ENCODE data around the gene P2RX3.

The P2RX3 gene

DNA sequence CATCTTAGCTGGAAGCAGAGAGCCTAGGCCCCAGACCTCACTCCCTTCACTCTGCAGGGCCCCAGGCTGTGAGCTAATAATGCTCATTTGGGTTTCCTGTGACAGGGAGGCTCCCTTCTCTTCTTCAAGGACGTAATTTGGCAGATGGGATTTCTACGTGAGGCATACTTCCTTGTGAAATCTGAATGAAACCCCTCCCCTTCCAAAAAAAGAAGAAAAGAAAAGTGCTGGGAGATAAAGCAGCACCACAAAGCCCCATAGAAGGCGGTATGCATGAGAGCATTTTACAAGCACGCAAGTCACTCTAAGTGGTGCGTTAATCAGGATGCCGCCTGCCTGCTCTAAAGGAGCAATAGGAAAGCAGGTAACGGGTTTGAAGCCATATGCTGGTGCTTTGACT lies 5.7 kb downstream of the P2RX3 start:
- TF ChIP-seq GATA2 (IDR thresholded peaks at IDR 0.05; ENCODE audit: low read depth, low read length), result no peak
- no peak for TF ChIP-seq GATA3 (IDR thresholded peaks at IDR 0.05; ENCODE audit: low read depth, low read length)

GRCh38 chr11:57344826-57345225 lies 6.7 kb downstream of the P2RX3 start:
- no peak for TF ChIP-seq GATA2 (IDR thresholded peaks at IDR 0.05; ENCODE audit: low read depth, low read length)
- TF ChIP-seq GATA3 (IDR thresholded peaks at IDR 0.05; ENCODE audit: low read depth, low read length), result no peak

DNA sequence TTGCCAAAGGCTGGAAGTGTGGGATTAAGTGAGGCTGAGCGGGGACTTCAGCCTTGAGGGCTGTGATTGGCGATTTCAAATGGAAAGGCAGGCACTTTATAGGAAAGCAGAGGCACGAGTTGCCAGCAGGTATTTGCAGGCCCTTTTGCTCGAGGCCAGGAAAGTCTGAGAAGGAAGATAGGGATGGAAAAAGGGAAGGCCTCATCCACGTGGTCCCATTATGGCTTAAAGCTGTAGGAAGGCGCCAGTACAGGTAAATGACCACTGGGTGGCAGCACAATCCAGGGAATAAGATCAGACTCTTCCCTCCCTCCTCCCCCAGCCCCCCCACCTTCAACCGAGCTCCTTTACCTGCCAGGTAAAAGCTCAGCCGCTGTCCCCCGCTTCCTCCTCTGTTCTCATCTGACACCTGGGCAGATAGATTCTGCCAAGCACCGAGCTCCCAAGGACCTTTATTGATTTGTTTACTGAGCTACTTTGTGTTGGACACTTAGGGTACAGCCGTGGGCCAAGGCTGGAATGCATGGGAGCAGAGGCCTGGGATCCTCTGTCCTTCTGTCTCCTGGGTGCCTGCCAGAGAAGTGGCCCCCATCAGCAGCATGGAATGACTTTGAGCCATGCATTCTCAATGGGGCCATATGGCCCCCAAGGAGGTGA lies 7.5 kb downstream of the P2RX3 start:
- TF ChIP-seq GATA2 (IDR thresholded peaks at IDR 0.05; ENCODE audit: low read depth, low read length) (no peak), GATA3 (IDR thresholded peaks at IDR 0.05; ENCODE audit: low read depth, low read length) (no peak)

DNA sequence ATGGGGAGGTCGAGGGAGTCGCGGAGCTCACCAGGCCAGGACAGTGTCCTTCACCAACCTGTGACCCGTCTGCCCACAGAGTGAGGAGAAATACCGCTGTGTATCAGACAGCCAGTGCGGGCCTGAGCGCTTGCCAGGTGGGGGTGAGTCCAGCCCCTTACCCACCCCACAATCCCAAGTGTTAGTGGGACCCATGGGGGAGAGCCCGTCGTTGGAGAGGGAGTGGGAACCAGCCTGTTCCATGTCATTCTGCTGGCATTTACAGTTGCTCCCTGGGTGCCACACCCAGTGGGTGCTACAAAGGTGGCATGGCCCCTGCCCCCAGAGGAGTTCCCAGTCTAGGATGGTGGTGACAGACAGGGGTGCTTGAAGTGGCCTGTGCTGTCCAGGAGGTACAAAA lies 9.2 kb downstream of the P2RX3 start:
- no peak for TF ChIP-seq GATA2 (IDR thresholded peaks at IDR 0.05; ENCODE audit: low read depth, low read length)
- no peak for TF ChIP-seq GATA3 (IDR thresholded peaks at IDR 0.05; ENCODE audit: low read depth, low read length)

DNA sequence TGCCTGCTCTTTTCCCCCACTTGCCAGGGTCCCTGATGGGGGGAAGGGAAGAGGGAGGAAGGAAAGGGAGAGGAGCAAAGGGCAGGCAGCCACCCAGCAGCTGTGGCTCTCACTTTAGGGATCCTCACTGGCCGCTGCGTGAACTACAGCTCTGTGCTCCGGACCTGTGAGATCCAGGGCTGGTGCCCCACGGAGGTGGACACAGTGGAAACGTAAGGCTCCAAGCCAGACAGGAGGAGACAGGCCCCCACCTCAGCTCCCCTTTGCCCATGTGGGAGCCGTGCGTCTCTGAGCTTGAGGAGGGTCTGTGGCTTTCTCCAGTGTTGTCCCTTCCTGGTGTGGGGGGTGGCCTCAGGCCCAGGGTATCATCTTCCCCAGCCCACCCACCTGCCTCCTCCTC lies 9.9 kb downstream of the P2RX3 start:
- TF ChIP-seq GATA3 (IDR thresholded peaks at IDR 0.05; ENCODE audit: low read depth, low read length) (no peak), GATA2 (IDR thresholded peaks at IDR 0.05; ENCODE audit: low read depth, low read length) (no peak)

DNA sequence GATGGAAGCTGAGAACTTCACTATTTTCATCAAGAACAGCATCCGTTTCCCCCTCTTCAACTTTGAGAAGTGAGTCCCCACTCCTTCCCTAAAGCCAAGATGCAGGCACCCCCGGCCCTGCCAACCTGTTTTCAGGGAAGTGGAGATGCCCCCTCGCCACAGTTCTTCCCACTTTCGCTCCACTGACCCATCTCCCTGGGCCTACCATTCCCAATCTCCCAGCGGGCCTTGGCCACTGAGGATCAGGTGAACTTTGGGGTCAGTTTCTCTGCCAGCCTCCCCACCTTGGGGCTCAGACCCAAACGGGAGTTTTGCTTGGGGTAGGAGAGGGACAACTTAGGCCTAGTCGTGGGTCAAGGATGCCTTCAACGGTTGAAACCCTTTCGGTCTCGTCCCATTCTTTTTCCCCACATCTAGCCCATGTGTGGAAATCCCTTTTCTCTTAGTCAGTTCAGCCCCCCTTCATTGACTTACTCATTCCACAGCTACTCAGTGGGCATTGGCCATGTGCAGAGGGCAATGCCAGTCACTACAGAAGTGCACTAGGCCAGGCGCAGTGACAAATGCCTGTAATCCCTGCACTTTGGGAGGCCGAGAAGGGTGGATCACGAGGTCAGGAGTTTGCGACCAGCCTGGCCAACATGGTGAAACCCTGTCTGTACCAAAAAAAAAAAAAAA lies 10.6 kb downstream of the P2RX3 start:
- TF ChIP-seq GATA2 (IDR thresholded peaks at IDR 0.05; ENCODE audit: low read depth, low read length) (no peak), GATA3 (IDR thresholded peaks at IDR 0.05; ENCODE audit: low read depth, low read length) (no peak)

- no peak for TF ChIP-seq GATA2 (IDR thresholded peaks at IDR 0.05; ENCODE audit: low read depth, low read length)
- TF ChIP-seq GATA3 (IDR thresholded peaks at IDR 0.05; ENCODE audit: low read depth, low read length), result no peak
Observed at GRCh38 chr11:57349491-57350274, 11.5 kb downstream of the P2RX3 start.

DNA sequence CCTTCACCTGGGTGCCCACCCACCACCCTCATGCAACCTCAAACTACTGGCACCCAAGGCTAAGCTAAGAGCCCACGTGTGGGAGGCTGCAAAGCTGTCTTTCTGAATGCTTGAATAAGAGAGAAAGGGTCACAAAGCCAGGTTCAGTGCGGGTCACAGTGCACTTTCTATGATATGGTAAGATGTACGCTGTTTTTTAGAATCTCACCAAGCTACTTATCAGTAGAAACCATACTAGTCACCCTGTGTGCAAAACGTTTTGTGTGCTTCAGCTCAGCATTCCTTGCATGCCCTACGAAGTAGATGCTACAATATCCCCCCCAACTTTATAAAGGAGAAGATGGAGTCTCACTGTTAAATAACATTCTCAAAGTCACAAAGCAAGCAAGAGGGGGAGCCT lies 14.9 kb downstream of the P2RX3 start:
- TF ChIP-seq GATA2 (IDR thresholded peaks at IDR 0.05; ENCODE audit: low read depth, low read length) (no peak), GATA3 (IDR thresholded peaks at IDR 0.05; ENCODE audit: low read depth, low read length) (no peak)

GRCh38 chr11:57353446-57353845 lies 15.3 kb downstream of the P2RX3 start:
- TF ChIP-seq GATA2 (IDR thresholded peaks at IDR 0.05; ENCODE audit: low read depth, low read length), result no peak
- no peak for TF ChIP-seq GATA3 (IDR thresholded peaks at IDR 0.05; ENCODE audit: low read depth, low read length)

GRCh38 chr11:57353852-57354251 lies 15.7 kb downstream of the P2RX3 start:
- TF ChIP-seq GATA3 (IDR thresholded peaks at IDR 0.05; ENCODE audit: low read depth, low read length), result no peak
- no peak for TF ChIP-seq GATA2 (IDR thresholded peaks at IDR 0.05; ENCODE audit: low read depth, low read length)

- TF ChIP-seq GATA2 (IDR thresholded peaks at IDR 0.05; ENCODE audit: low read depth, low read length) (no peak), GATA3 (IDR thresholded peaks at IDR 0.05; ENCODE audit: low read depth, low read length) (no peak)
Observed at GRCh38 chr11:57354699-57355098, 16.5 kb downstream of the P2RX3 start.

- TF ChIP-seq GATA3 (IDR thresholded peaks at IDR 0.05; ENCODE audit: low read depth, low read length) (no peak), GATA2 (IDR thresholded peaks at IDR 0.05; ENCODE audit: low read depth, low read length) (no peak)
Observed at GRCh38 chr11:57356268-57356667, 18.1 kb downstream of the P2RX3 start.

- TF ChIP-seq GATA2 (IDR thresholded peaks at IDR 0.05; ENCODE audit: low read depth, low read length) (no peak), GATA3 (IDR thresholded peaks at IDR 0.05; ENCODE audit: low read depth, low read length) (no peak)
Observed at GRCh38 chr11:57357310-57357709, 19.2 kb downstream of the P2RX3 start.

- TF ChIP-seq GATA3 (IDR thresholded peaks at IDR 0.05; ENCODE audit: low read depth, low read length) (no peak), GATA2 (IDR thresholded peaks at IDR 0.05; ENCODE audit: low read depth, low read length) (no peak)
Observed at GRCh38 chr11:57357856-57358255, 19.7 kb downstream of the P2RX3 start.

DNA sequence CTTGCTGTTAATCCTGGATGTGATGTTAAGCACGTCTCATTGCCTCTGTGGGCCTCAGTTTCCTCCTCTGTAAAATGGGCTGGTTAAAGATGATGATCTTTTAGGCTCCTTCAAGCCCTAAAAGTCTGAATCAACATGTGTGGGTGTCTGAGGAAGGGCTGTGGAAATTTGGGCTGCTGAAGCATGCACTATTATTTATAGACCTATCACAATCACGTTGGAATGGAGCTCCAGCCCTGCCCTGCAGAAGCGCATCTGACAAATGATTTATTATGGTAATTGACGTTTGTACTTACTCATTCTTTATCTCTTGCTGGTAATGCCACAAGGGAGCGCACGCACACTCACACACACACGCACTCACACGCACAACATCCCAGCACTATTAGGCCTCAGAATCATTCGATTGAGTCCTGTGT lies 20.4 kb downstream of the P2RX3 start:
- TF ChIP-seq GATA2 (IDR thresholded peaks at IDR 0.05; ENCODE audit: low read depth, low read length) (no peak), GATA3 (IDR thresholded peaks at IDR 0.05; ENCODE audit: low read depth, low read length) (no peak)
